Measurements from ENCODE around the gene SATB1.

DNA sequence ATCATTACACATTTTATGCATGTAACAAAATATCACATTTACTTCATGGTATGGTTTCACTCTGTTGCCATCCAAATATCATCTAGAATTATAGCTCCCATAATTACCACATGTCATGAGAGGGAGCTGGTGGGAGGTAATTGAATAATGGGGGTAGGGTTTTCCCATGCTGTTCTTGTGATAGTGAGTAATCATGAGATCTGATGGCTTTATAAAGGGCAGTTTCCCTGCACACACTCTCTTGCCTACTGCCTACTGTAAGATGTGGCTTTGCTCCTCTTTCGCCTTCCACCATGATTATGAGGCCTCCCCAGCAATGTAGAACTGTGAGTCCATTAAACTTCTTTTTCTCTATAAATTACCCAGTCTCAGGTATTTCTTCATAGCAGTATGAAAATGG lies 123.4 kb downstream of the SATB1 start:
- TF ChIP-seq, protein P1, sequence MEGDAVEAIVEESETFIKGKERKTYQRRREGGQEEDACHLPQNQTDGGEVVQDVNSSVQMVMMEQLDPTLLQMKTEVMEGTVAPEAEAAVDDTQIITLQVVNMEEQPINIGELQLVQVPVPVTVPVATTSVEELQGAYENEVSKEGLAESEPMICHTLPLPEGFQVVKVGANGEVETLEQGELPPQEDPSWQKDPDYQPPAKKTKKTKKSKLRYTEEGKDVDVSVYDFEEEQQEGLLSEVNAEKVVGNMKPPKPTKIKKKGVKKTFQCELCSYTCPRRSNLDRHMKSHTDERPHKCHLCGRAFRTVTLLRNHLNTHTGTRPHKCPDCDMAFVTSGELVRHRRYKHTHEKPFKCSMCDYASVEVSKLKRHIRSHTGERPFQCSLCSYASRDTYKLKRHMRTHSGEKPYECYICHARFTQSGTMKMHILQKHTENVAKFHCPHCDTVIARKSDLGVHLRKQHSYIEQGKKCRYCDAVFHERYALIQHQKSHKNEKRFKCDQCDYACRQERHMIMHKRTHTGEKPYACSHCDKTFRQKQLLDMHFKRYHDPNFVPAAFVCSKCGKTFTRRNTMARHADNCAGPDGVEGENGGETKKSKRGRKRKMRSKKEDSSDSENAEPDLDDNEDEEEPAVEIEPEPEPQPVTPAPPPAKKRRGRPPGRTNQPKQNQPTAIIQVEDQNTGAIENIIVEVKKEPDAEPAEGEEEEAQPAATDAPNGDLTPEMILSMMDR (IDR thresholded peaks at IDR 0.05; ENCODE audit: poor library complexity, severe bottlenecking) = no peak
- TF ChIP-seq EP300 (conservative IDR thresholded peaks at IDR 0.05; ENCODE audit: poor library complexity, severe bottlenecking) = no peak
- TF ChIP-seq EZH2 (IDR thresholded peaks at IDR 0.05; ENCODE audit: borderline replicate concordance, insufficient read depth, low read length, poor library complexity, severe bottlenecking) = no peak
- TF ChIP-seq RAD21 (conservative IDR thresholded peaks at IDR 0.05) = no peak
- TF ChIP-seq POLR2AphosphoS5 (IDR thresholded peaks at IDR 0.05) = no peak
- no peak for TF ChIP-seq TAF1 (IDR thresholded peaks at IDR 0.05; ENCODE audit: low read depth)
- no peak for TF ChIP-seq MXI1 (conservative IDR thresholded peaks at IDR 0.05; ENCODE audit: poor library complexity, severe bottlenecking)
- TF ChIP-seq, protein P2, sequence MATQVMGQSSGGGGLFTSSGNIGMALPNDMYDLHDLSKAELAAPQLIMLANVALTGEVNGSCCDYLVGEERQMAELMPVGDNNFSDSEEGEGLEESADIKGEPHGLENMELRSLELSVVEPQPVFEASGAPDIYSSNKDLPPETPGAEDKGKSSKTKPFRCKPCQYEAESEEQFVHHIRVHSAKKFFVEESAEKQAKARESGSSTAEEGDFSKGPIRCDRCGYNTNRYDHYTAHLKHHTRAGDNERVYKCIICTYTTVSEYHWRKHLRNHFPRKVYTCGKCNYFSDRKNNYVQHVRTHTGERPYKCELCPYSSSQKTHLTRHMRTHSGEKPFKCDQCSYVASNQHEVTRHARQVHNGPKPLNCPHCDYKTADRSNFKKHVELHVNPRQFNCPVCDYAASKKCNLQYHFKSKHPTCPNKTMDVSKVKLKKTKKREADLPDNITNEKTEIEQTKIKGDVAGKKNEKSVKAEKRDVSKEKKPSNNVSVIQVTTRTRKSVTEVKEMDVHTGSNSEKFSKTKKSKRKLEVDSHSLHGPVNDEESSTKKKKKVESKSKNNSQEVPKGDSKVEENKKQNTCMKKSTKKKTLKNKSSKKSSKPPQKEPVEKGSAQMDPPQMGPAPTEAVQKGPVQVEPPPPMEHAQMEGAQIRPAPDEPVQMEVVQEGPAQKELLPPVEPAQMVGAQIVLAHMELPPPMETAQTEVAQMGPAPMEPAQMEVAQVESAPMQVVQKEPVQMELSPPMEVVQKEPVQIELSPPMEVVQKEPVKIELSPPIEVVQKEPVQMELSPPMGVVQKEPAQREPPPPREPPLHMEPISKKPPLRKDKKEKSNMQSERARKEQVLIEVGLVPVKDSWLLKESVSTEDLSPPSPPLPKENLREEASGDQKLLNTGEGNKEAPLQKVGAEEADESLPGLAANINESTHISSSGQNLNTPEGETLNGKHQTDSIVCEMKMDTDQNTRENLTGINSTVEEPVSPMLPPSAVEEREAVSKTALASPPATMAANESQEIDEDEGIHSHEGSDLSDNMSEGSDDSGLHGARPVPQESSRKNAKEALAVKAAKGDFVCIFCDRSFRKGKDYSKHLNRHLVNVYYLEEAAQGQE (IDR thresholded peaks at IDR 0.05; ENCODE audit: borderline replicate concordance) = no peak
- no peak for TF ChIP-seq SMC3 (conservative IDR thresholded peaks at IDR 0.05; ENCODE audit: poor library complexity)
